Astrocyte (in vitro differentiated cells and primary cell): ENCODE data around the gene FAM221B. TPM values are rescaled to one million over a fixed set of nuclear protein-coding genes. Genes with fewer than 3 reads are reported as not detected.

ENCODE experiments used
- DNase-seq: peaks from one replicate; pipeline ENCODE4 v3.0.0-alpha.2; 2010; ENCODE audit warnings: low read depth
- FAIRE-seq: peaks from 2 replicates; lab custom pipeline; 2011; peaks lifted over from hg19 to GRCh38; lab: Jason Lieb, UNC
- H2AFZ ChIP-seq: 2 replicates; pipeline ENCODE4 v1.6.0; 2012; ENCODE audit warnings: low read depth, low read length, inconsistent platforms
- H3K27ac ChIP-seq: 2 replicates; pipeline ENCODE4 v1.5.1; 2011; ENCODE audit warnings: low read depth, low read length, inconsistent platforms
- H3K27me3 ChIP-seq: 2 replicates; pipeline ENCODE4 v1.6.0; 2011; ENCODE audit warnings: low read length, inconsistent platforms; ENCODE audit not compliant: insufficient read depth
- H3K36me3 ChIP-seq: 2 replicates; pipeline ENCODE4 v1.5.1; 2011; ENCODE audit warnings: low read length, inconsistent platforms; ENCODE audit not compliant: insufficient read depth
- H3K4me1 ChIP-seq: 2 replicates; pipeline ENCODE4 v1.5.1; 2011; ENCODE audit warnings: low read length, inconsistent platforms; ENCODE audit not compliant: insufficient read depth
- H3K4me2 ChIP-seq: 2 replicates; pipeline ENCODE4 v1.6.0; 2012; ENCODE audit warnings: low read length, inconsistent platforms
- H3K4me3 ChIP-seq: 2 replicates; pipeline ENCODE4 v1.5.1; 2011; ENCODE audit warnings: low read depth, mild to moderate bottlenecking, low read length, inconsistent platforms; ENCODE audit not compliant: insufficient read depth
- H3K79me2 ChIP-seq: 2 replicates; pipeline ENCODE4 v1.6.0; 2012; ENCODE audit warnings: mild to moderate bottlenecking, low read length, inconsistent platforms; ENCODE audit not compliant: insufficient read depth
- H3K9ac ChIP-seq: 2 replicates; pipeline ENCODE4 v1.6.0; 2012; ENCODE audit warnings: mild to moderate bottlenecking, low read length, inconsistent platforms
- H3K9me3 ChIP-seq: 2 replicates; pipeline ENCODE4 v1.5.1; 2012; ENCODE audit warnings: low read depth, mild to moderate bottlenecking, low read length, inconsistent platforms; ENCODE audit not compliant: insufficient read depth
- H4K20me1 ChIP-seq: 2 replicates; pipeline ENCODE4 v1.6.0; 2012; ENCODE audit warnings: low read length, inconsistent platforms; ENCODE audit not compliant: insufficient read depth
- H3K27ac Mint-ChIP-seq: one replicate; pipeline ENCODE4 v1.8.0; 2021; ENCODE audit warnings: mild to moderate bottlenecking, mixed read lengths; ENCODE audit not compliant: unreplicated experiment
- H3K27me3 Mint-ChIP-seq: one replicate; pipeline ENCODE4 v1.8.0; 2021; ENCODE audit warnings: low read depth, mixed read lengths; ENCODE audit not compliant: unreplicated experiment
- H3K36me3 Mint-ChIP-seq: one replicate; pipeline ENCODE4 v1.8.0; 2021; ENCODE audit warnings: low read depth, mixed read lengths; ENCODE audit not compliant: unreplicated experiment
- H3K4me1 Mint-ChIP-seq: one replicate; pipeline ENCODE4 v1.8.0; 2021; ENCODE audit warnings: low read depth, mixed read lengths; ENCODE audit not compliant: unreplicated experiment
- H3K4me3 Mint-ChIP-seq: one replicate; pipeline ENCODE4 v1.8.0; 2021; ENCODE audit warnings: mild to moderate bottlenecking, moderate library complexity, mixed read lengths; ENCODE audit not compliant: unreplicated experiment
- H3K9me3 Mint-ChIP-seq: one replicate; pipeline ENCODE4 v1.8.0; 2021; ENCODE audit warnings: mild to moderate bottlenecking, mixed read lengths; ENCODE audit not compliant: unreplicated experiment
- EZH2 ChIP-seq: IDR thresholded peaks from 2 replicates; pipeline ENCODE4 v1.6.1; 2012; ENCODE audit warnings: mild to moderate bottlenecking, low read length, inconsistent platforms; ENCODE audit not compliant: insufficient read depth
- total RNA-seq: library from RNA; stranded (reverse); gene quantifications from 2 replicates; pipeline ENCODE4 v1.2.1, GENCODE V29; 2021
- TF ChIP-seq, protein P1 (sequence below): IDR thresholded peaks from 2 replicates; pipeline ENCODE4 v1.5.1; 2011; ENCODE audit warnings: low read depth, mild to moderate bottlenecking, inconsistent platforms, low read length, moderate library complexity; ENCODE audit not compliant: insufficient read depth

FAM221B gene
- total RNA-seq, 1 donor from 2014 or later = not detected

DNA sequence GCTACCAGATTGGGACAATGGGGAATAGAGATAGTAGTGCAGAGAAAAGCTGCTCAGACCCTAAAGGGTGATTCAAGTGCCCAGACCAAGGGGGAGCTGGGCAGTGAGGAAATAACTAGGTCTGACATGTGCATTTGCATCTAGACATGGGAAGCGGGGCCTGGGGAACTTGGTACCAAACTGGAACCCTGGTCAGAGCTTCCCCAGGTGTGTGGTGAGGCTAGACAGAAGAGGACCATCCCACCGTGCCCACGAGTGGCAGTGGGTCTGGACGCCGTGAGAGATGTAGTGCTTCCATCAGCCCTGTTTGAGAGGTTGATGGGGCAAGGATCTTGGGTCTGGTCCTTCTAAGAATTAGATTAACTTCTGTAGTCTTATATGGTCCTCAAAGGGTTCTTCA lies 8.1 kb upstream of the FAM221B start:
- no peaks in the 10 kb centered on the region for H3K9me3 ChIP-seq
- Mint-ChIP-seq H3K27me3 (peaks cover 28% of the 10 kb centered on the region), H3K27ac (no peak overlapping the region), H3K36me3 (peaks cover 17% of the 10 kb centered on the region), H3K4me3 (no peak overlapping the region), H3K9me3 (peaks cover 8% of the 10 kb centered on the region), H3K4me1 (peaks cover 6% of the 10 kb centered on the region)
- H3K79me2 ChIP-seq = no peaks in the 10 kb centered on the region
- no peaks in the 10 kb centered on the region for H3K27me3 ChIP-seq
- no peak for DNase-seq
- no peak overlapping the region for H3K4me3 ChIP-seq
- FAIRE-seq = no peak
- no peaks in the 10 kb centered on the region for H3K4me1 ChIP-seq
- H2AFZ ChIP-seq = no peak overlapping the region
- H4K20me1 ChIP-seq = no peaks in the 10 kb centered on the region
- no peaks in the 10 kb centered on the region for H3K36me3 ChIP-seq
- H3K27ac ChIP-seq = no peak overlapping the region
- H3K9ac ChIP-seq = no peak overlapping the region
- TF ChIP-seq EZH2 = no peak
- TF ChIP-seq, protein P1, sequence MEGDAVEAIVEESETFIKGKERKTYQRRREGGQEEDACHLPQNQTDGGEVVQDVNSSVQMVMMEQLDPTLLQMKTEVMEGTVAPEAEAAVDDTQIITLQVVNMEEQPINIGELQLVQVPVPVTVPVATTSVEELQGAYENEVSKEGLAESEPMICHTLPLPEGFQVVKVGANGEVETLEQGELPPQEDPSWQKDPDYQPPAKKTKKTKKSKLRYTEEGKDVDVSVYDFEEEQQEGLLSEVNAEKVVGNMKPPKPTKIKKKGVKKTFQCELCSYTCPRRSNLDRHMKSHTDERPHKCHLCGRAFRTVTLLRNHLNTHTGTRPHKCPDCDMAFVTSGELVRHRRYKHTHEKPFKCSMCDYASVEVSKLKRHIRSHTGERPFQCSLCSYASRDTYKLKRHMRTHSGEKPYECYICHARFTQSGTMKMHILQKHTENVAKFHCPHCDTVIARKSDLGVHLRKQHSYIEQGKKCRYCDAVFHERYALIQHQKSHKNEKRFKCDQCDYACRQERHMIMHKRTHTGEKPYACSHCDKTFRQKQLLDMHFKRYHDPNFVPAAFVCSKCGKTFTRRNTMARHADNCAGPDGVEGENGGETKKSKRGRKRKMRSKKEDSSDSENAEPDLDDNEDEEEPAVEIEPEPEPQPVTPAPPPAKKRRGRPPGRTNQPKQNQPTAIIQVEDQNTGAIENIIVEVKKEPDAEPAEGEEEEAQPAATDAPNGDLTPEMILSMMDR = no peak
- H3K4me2 ChIP-seq = no peak overlapping the region

DNA sequence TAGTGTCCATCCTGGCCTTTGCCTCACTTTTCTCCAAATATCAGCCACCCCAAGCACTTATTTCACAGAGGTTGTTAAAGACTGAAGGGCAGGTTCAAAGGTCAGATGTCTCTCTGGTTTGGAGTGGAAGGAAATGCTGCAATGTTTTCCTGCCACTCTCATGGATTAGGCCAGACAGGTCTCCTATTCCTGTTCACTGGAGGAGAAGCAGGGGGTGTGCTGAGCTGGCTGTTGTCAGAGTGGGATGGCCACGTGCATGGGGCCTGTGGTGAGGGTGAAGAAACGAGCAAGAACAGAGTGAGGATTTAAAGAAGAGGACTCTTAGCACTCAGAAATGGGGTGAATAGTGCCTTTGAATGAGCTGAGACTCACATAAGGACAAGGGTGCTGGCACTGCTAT lies 7.2 kb upstream of the FAM221B start:
- no peaks in the 10 kb centered on the region for H4K20me1 ChIP-seq
- H2AFZ ChIP-seq = no peak overlapping the region
- no peaks in the 10 kb centered on the region for H3K36me3 ChIP-seq
- H3K27ac Mint-ChIP-seq = no peak overlapping the region
- no peaks in the 10 kb centered on the region for H3K27me3 ChIP-seq
- no peaks in the 10 kb centered on the region for H3K4me1 ChIP-seq
- H3K36me3 Mint-ChIP-seq = peaks cover 17% of the 10 kb centered on the region
- H3K4me1 Mint-ChIP-seq = peaks cover 6% of the 10 kb centered on the region
- no peaks in the 10 kb centered on the region for H3K79me2 ChIP-seq
- peaks cover 8% of the 10 kb centered on the region for H3K9me3 Mint-ChIP-seq
- DNase-seq (no peak), FAIRE-seq (no peak)
- no peak overlapping the region for H3K4me3 ChIP-seq
- no peak for TF ChIP-seq EZH2
- TF ChIP-seq, protein P1 = no peak
- no peak overlapping the region for H3K4me2 ChIP-seq
- no peak overlapping the region for H3K27ac ChIP-seq
- no peak overlapping the region for H3K9ac ChIP-seq
- H3K9me3 ChIP-seq = no peaks in the 10 kb centered on the region
- peaks cover 28% of the 10 kb centered on the region for H3K27me3 Mint-ChIP-seq
- no peak overlapping the region for H3K4me3 Mint-ChIP-seq

DNA sequence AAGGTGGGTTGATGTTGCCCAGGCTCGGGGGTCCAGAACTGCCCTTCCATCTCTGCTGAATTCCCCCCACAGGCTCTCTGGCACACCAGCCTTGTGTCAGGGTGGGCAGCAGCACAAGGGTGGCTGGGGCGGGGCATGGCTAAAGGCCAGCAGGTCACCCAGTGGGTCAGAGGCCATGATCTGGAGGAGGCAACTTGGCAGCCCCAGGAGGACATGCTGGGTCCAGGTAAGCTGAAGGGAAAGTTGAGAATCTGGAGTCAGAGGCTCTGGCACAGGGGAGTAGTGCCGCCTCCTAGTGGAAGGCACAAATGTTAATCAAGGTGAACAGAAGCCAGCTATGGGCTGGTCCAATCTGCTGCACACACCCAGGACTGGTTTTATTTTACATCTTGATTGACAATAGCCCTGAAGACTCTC lies 6.7 kb upstream of the FAM221B start:
- Histone ChIP-seq H3K4me2 (no peak overlapping the region), H3K36me3 (no peaks in the 10 kb centered on the region), H3K4me3 (no peak overlapping the region), H3K9ac (no peak overlapping the region), H2AFZ (no peak overlapping the region), H3K9me3 (no peaks in the 10 kb centered on the region), H3K27me3 (no peaks in the 10 kb centered on the region), H4K20me1 (no peaks in the 10 kb centered on the region), H3K4me1 (peaks cover 2% of the 10 kb centered on the region), H3K27ac (no peak overlapping the region), H3K79me2 (no peaks in the 10 kb centered on the region)
- no peak for DNase-seq
- TF ChIP-seq, protein P1 = no peak
- no peak for TF ChIP-seq EZH2
- Mint-ChIP-seq H3K9me3 (peaks cover 8% of the 10 kb centered on the region), H3K4me1 (peaks cover 6% of the 10 kb centered on the region), H3K36me3 (peaks cover 13% of the 10 kb centered on the region), H3K27ac (no peak overlapping the region), H3K4me3 (no peak overlapping the region), H3K27me3 (peaks cover 26% of the 10 kb centered on the region)
- no peak for FAIRE-seq
